Activated B cell treated with CpG ODN at 0.5 μM for 24 hours (primary cell): ENCODE measurements around the gene TARDBP. TPM values are rescaled to one million over a fixed set of nuclear protein-coding genes. Genes with fewer than 3 reads are reported as not detected.
"Not testable (repeated sequence)": the region's sequence is repeated elsewhere in the genome, so short reads cannot be mapped to it uniquely, and the experiment has no call there.

Experiments used
- ATAC-seq: fragments of 200-7000 bp; cut with Tn5 transposase; one replicate; pipeline ENCODE4 v1.10.0; 2021; ENCODE audit warnings: low read depth, mild to moderate bottlenecking, moderate library complexity
- CTCF ChIA-PET: fragments of 350-600 bp; sonication (Branson Sonifier 250); formaldehyde crosslinking; loops from one replicate; lab custom pipeline; 2021; ENCODE audit warnings: antibody characterized with exemption; lab: Charles Lee
- POLR2A ChIA-PET: fragments of 350-600 bp; sonication (Branson Sonifier 250); formaldehyde crosslinking; loops from one replicate; lab custom pipeline; 2021; ENCODE audit warnings: antibody characterized with exemption; lab: Charles Lee
- DNase-seq: peaks from one replicate; pipeline ENCODE4 v3.0.0; 2022
- H3K27ac Mint-ChIP-seq: one replicate; pipeline ENCODE4 v1.8.0; 2020; ENCODE audit warnings: mixed read lengths
- H3K27me3 Mint-ChIP-seq: one replicate; pipeline ENCODE4 v1.8.0; 2021; ENCODE audit warnings: mixed read lengths
- H3K36me3 Mint-ChIP-seq: one replicate; pipeline ENCODE4 v1.8.0; 2021; ENCODE audit warnings: low read depth, mixed read lengths
- H3K4me1 Mint-ChIP-seq: one replicate; pipeline ENCODE4 v1.8.0; 2021; ENCODE audit warnings: mixed read lengths
- H3K4me3 Mint-ChIP-seq: one replicate; pipeline ENCODE4 v1.8.0; 2020; ENCODE audit warnings: mild to moderate bottlenecking, mixed read lengths
- H3K9me3 Mint-ChIP-seq: one replicate; pipeline ENCODE4 v1.8.0; 2020; ENCODE audit warnings: mixed read lengths
- intact Hi-C: fragments of 100-400 bp; cut with micrococcal nuclease; formaldehyde crosslinking; loops from one replicate; pipeline ENCODE4 v1.15.1; 2024
- total RNA-seq: library from RNA; stranded (reverse); gene quantifications from 2 replicates; pipeline ENCODE4 v1.2.3, GENCODE V29; 2022
- TF ChIP-seq, protein P1 (sequence below): fragments of 200-600 bp; IDR thresholded peaks from one replicate; pipeline ENCODE4 v1.8.0; 2022; ENCODE audit warnings: antibody characterized with exemption, mild to moderate bottlenecking

TARDBP gene
- total RNA-seq, 1 donor from 2014 or later, result 193 TPM

GRCh38 chr1:11071463-11072215 lies 59.2 kb downstream of the TARDBP start:
- H3K9me3 Mint-ChIP-seq, result no peaks in the 10 kb centered on the region
- H3K4me3 Mint-ChIP-seq, result no peak overlapping the region
- no peaks in the 10 kb centered on the region for H3K27me3 Mint-ChIP-seq
- intact Hi-C loops, result loop anchor here (2.0 kb wide), 1 partner anchor 35 kb away; no protein-coding TSS in a partner anchor
- no peak for ATAC-seq
- peaks cover 82% of the 10 kb centered on the region for H3K36me3 Mint-ChIP-seq
- ChIA-PET POLR2A (no interaction called here), CTCF (interaction anchor here (3.9 kb wide), 1 partner anchor 34 kb away, joined by 24 read pairs; no protein-coding TSS in a partner anchor)
- no peak for DNase-seq
- peaks cover 5% of the 10 kb centered on the region for H3K4me1 Mint-ChIP-seq
- H3K27ac Mint-ChIP-seq, result no peak overlapping the region
- TF ChIP-seq, protein P1, sequence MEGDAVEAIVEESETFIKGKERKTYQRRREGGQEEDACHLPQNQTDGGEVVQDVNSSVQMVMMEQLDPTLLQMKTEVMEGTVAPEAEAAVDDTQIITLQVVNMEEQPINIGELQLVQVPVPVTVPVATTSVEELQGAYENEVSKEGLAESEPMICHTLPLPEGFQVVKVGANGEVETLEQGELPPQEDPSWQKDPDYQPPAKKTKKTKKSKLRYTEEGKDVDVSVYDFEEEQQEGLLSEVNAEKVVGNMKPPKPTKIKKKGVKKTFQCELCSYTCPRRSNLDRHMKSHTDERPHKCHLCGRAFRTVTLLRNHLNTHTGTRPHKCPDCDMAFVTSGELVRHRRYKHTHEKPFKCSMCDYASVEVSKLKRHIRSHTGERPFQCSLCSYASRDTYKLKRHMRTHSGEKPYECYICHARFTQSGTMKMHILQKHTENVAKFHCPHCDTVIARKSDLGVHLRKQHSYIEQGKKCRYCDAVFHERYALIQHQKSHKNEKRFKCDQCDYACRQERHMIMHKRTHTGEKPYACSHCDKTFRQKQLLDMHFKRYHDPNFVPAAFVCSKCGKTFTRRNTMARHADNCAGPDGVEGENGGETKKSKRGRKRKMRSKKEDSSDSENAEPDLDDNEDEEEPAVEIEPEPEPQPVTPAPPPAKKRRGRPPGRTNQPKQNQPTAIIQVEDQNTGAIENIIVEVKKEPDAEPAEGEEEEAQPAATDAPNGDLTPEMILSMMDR, result no peak

- peaks cover 5% of the 10 kb centered on the region for H3K4me1 Mint-ChIP-seq
- peaks cover 81% of the 10 kb centered on the region for H3K36me3 Mint-ChIP-seq
- intact Hi-C loops, result loop anchor here (2.0 kb wide), 1 partner anchor 36 kb away; no protein-coding TSS in a partner anchor
- CTCF ChIA-PET, result interaction anchor here (3.9 kb wide), 1 partner anchor 35 kb away, joined by 24 read pairs; no protein-coding TSS in a partner anchor
- H3K9me3 Mint-ChIP-seq, result no peaks in the 10 kb centered on the region
- no peak for DNase-seq
- no peak overlapping the region for H3K4me3 Mint-ChIP-seq
- no peaks in the 10 kb centered on the region for H3K27me3 Mint-ChIP-seq
- ATAC-seq, result peak; percentile 40
- TF ChIP-seq, protein P1, result no peak
- POLR2A ChIA-PET, result no interaction called here
- H3K27ac Mint-ChIP-seq, result peak overlapping the region; percentile 30
Observed at GRCh38 chr1:11072216-11072917, 59.9 kb downstream of the TARDBP start.

GRCh38 chr1:11073398-11073797 lies 60.9 kb downstream of the TARDBP start:
- ATAC-seq, H3K4me1 Mint-ChIP-seq, POLR2A ChIA-PET, H3K4me3 Mint-ChIP-seq, H3K27me3 Mint-ChIP-seq, H3K27ac Mint-ChIP-seq, DNase-seq, H3K9me3 Mint-ChIP-seq: not testable (repeated sequence)
- CTCF ChIA-PET, result interaction anchor here (3.9 kb wide), 1 partner anchor 36 kb away, joined by 24 read pairs; no protein-coding TSS in a partner anchor
- intact Hi-C loops, result loop anchor here (2.0 kb wide), 1 partner anchor 37 kb away; no protein-coding TSS in a partner anchor
- H3K36me3 Mint-ChIP-seq, result peaks cover 77% of the 10 kb centered on the region

Other genes starting within 250 kb of the TARDBP start
- gene CASZ1, start 216.0 kb upstream of the TARDBP start, total RNA-seq, result 31.1 and 35.6 TPM in 2 replicates
- not detected in 2 replicates for gene MASP2, start 34.6 kb downstream of the TARDBP start, total RNA-seq
- gene SRM, start 47.4 kb downstream of the TARDBP start, total RNA-seq, result 106 and 119 TPM in 2 replicates
- 89.3 and 108 TPM in 2 replicates for gene EXOSC10, start 87.2 kb downstream of the TARDBP start, total RNA-seq
- gene ANGPTL7, start 176.7 kb downstream of the TARDBP start, total RNA-seq, result not detected in 2 replicates
- 49.9 and 55.1 TPM in 2 replicates for gene MTOR, start 249.9 kb downstream of the TARDBP start, total RNA-seq